Glomerular endothelial cell (primary cell): ENCODE data around the gene EXD3. TPM values are rescaled to one million over a fixed set of nuclear protein-coding genes. Genes with fewer than 3 reads are reported as not detected.

Source experiments
- DNase-seq: peaks from one replicate; pipeline ENCODE4 v3.0.0-alpha.2; 2011; ENCODE audit warnings: low read depth, low spot score; ENCODE audit errors: extremely low read depth
- total RNA-seq: library from RNA; depleted of rRNA; stranded (reverse); fragments of >200 nt; gene quantifications from 2 replicates; pipeline ENCODE4 v1.2.3, GENCODE V29; 2015

EXD3 gene
- total RNA-seq, 1 donor from 2014 or later: 32.6 TPM

GRCh38 chr9:137301081-137301947, 121.6 kb downstream of the EXD3 start:
- no peak for DNase-seq

DNA sequence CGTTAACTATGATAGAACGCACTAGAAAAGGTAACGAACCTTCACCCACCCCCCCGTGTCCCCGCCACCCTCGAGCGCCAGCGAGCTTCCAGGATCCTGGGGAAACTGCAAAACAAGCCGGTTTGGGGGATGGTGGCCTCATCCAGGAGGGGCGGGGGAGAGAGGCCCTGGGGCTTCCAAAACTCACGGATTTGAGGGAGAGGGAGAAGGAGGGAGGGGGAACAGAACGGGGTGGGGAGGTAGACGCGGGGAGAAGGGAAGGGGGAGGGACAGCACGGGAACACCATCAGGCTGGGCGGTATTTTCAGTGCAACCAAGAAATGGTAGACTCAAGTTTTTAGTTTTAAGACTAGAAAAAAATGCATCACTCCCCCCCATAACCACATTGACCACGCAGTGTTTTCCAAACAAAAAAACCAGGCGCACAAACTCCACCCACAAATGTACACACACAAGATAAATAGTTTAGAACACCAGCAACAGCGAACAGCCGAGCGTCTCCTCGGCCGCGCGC, 122.3 kb downstream of the EXD3 start:
- DNase-seq: no peak

DNA sequence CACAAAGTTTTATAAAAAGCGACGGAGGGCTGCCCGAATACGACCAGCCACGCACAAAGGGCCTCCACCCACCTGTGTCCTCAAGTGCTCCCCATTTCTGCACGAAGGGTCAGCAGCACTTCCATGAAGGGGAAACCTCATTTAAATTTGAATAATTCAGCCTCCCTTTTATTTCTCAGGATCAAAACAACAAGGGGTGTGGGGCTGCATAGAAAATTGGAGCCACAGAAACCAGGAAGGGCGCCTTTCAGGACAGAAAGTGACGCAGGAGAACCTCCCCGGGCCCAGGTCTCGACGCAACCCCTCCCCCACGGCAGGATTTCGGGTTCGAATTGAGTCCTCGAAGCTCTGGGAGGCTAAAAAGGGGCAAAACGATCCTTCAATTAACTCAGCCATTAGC, 123.0 kb downstream of the EXD3 start:
- no peak for DNase-seq

DNA sequence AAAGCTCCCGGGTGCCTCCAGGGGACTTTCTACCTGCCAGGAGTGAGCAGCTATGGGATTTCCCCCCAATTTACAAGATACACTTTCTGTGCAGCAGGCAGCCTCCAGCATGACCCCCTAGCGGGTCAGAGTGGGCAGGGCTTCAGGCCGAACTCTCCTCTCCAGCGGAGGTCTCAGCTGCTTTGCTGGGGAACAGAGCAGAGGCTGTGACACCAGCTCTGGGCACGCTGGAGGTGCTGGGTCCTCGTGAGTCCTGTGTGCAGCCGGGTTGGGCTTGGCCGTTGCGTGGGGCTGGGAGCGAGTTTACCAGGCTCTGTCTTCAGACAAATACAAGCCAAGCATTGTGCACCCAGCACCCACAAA, 123.8 kb downstream of the EXD3 start:
- DNase-seq: no peak

DNA sequence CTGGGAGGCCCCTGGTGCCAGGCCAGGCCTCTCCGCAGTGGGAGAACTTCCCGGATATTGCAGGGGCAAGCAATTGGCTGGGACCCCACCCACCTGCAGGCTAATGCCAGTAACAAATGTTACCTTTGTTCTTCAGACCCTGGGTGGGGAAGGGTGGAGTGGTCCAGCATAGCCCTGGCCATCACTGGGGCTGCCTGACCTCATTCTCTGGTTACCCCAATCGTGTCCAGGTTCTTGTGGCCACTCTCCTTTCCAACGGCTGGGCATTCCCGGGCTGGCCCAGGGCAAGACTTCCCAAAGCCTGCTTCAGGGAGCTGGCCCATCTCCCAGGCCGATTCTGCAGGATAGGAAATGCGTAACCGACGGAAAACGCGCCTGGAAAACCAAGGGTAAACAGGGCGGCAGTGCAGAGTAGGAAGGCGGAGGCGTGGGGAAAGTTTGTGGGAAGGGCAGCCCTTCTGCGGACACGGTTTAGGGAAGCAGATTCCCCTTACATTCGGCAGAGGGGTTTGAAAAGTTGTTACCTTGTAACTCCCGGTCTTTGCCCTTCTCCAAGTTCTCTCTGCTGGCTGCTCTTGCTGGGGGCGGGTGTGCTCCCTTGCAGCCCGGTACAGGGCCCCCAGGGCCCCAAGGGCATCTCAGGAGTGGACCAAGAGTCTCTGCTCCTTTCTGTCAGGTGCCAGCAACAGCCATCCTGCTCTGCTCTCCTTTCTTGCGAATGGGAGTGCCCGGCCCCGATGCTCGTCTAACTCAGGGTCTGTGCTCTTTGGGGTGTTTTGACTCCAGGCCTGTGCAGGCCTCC, 124.4 kb downstream of the EXD3 start:
- no peak for DNase-seq

GRCh38 chr9:137297966-137298365, 125.0 kb downstream of the EXD3 start:
- no peak for DNase-seq

- peak; percentile 82 for DNase-seq
Observed at GRCh38 chr9:137296670-137297664, 126.0 kb downstream of the EXD3 start.

GRCh38 chr9:137295849-137296669, 126.9 kb downstream of the EXD3 start:
- DNase-seq: no peak

GRCh38 chr9:137295238-137295811, 127.6 kb downstream of the EXD3 start:
- no peak for DNase-seq

DNA sequence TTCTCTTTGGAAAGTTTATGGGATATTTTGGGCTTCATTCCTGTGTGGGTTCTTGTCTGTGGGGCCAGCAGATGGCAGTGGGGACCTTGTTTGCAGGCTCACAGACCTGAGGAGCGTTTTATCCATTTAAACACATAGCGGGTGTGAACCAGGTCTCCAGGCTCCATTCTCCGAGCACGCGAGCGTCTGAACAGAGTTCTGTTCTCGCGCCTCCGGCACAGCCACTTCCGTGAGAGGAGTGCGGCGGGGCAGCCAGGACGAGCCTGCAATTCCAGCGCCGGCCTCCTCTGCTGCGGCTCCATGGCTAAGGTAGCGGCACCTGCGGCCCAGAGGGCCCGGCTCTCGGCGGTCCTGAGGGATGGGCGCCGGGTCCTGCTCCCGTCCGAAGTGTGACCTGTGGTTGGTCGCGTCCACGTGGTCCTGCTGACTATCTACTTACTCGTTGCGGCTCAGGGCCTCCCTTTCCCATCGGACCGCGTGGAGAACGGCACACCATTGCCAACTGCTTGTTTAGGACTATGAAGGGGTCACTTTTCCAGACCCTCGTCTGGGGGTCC, 128.2 kb downstream of the EXD3 start:
- DNase-seq: no peak

DNA sequence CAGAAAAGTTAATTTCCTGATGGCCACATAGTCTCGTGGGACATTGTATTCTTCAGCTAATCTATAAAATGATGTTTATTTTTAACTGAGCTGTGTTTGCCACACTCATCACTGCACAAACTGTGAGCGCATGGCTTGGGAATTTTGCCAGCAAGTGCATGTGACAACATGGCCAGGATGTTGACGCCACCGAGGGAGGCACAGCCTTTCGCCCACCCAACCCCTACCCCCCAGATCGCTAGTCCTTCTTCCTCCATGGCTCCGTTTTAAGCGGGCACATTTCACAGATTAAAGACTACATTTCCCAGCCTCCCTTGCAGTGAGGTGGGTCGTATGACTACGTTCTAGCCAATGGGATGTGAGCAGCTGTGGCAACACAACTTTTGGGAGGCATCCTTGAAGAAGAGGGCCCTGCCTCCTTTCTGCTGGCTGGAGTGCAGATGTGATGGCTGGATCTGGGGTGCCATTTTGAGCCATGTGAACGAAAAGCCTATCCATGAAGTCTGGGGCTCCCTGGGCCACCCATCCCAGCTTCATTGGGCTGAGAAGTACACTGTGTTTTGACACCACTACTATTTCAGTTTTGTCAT, 128.8 kb downstream of the EXD3 start:
- no peak for DNase-seq

GRCh38 chr9:137293482-137294090, 129.4 kb downstream of the EXD3 start:
- no peak for DNase-seq

DNA sequence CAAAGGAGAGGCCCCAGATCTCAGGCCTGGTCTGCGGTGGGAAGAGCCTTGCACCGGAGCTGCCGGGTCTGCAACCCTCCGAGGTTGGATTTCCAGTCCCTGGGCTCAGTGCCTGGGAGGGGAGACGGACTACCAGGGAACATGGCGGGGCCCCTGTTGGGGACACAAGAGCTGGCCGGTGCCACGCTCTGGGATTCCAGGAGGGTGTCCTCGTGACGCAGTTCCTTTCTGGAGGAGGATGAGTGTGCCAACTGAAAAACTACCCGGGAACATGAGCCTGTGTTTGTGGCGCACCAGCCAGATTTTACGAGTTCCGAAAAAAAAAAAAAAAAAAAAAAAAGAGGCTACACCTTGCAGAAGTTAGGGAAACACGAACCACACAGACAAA, 129.9 kb downstream of the EXD3 start:
- no peak for DNase-seq

GRCh38 chr9:137286975-137287383, 136.0 kb downstream of the EXD3 start:
- no peak for DNase-seq

DNA sequence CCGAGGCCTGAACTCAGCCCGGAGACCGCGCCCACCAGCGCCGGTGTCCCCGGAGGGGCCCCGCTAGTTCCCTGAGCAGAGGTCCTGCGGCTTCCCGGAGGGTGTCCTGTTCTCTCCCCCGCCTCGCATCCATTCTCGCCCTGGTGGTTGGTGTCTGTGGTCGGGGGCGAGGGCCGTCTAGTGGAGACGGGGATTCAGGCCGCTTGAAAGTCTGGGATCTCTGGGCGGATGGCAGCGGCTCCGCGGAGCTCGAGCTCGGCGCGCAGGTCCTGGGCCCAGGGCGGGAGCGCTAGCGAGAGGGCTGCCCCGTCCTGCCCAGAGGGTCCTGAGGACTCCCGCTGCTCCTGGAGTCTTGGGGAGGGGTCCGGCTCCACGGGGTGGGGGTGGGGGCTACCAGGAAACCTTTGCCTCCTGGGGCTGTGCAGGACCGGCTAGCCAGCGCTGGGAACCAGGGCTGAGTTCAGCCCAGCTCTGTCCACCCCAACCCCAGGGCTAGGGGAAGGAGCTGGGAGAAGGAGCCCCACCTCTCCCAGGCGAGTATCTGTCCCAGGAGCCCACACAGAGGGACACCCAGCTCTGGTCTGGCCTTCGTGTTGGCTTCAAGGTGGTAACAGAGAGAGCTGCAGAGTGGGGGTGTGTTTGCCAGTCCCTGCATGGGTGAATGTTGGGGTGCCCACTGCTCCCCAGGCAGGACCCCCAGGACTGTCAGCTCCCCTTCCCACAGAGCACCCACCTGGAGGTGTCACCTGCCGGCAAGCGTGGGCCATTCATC, 141.4 kb downstream of the EXD3 start:
- DNase-seq: no peak

GRCh38 chr9:137280474-137281344, 142.3 kb downstream of the EXD3 start:
- no peak for DNase-seq
